ENCODE results near the gene PPP1CC.

DNA sequence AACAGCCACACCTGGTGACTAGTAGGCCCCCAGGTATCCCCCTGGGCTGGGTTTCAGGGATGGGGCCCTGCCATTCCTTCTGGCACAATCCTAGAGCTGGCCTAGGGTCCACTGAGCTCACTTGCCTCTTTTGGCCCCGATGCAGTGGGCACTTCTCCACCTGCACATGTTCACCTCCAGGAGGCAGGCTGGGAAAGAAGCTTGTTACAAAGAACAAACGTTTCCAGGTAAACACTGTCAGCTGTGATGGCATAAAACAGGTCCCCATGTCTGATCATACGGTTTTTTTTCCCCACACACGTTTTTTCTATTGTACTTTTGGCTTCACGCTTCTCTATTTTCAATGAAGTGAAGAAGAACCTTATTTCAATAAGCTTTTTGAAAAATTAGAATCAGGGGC is 37.9 kb downstream of the PPP1CC start:
- TF ChIP-seq, protein P1, sequence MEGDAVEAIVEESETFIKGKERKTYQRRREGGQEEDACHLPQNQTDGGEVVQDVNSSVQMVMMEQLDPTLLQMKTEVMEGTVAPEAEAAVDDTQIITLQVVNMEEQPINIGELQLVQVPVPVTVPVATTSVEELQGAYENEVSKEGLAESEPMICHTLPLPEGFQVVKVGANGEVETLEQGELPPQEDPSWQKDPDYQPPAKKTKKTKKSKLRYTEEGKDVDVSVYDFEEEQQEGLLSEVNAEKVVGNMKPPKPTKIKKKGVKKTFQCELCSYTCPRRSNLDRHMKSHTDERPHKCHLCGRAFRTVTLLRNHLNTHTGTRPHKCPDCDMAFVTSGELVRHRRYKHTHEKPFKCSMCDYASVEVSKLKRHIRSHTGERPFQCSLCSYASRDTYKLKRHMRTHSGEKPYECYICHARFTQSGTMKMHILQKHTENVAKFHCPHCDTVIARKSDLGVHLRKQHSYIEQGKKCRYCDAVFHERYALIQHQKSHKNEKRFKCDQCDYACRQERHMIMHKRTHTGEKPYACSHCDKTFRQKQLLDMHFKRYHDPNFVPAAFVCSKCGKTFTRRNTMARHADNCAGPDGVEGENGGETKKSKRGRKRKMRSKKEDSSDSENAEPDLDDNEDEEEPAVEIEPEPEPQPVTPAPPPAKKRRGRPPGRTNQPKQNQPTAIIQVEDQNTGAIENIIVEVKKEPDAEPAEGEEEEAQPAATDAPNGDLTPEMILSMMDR (IDR thresholded peaks at IDR 0.05; ENCODE audit: low read depth, low read length): peak; percentile 58
- no peak for TF ChIP-seq EZH2phosphoT487 (IDR thresholded peaks at IDR 0.05; ENCODE audit: low read depth)

Measured in OCI-LY3 (cell line).